Measurements from ENCODE around the gene GABRE.

The GABRE gene

GRCh38 chrX:151983186-151983585 lies 8.7 kb upstream of the GABRE start:
- TF ChIP-seq CTCF (IDR thresholded peaks at IDR 0.05; ENCODE audit: borderline replicate concordance, control extremely low read depth, extremely low read depth, insufficient read depth, missing control alignments) = no peak
- DNase-seq (ENCODE audit: low spot score) = no peak
- in situ Hi-C loops (cut with MboI; ENCODE audit: low sequenced_read_pairs, unreplicated experiment) = no loop called here

GRCh38 chrX:151982222-151982621 lies 7.7 kb upstream of the GABRE start:
- TF ChIP-seq CTCF (IDR thresholded peaks at IDR 0.05; ENCODE audit: borderline replicate concordance, control extremely low read depth, extremely low read depth, insufficient read depth, missing control alignments) = no peak
- in situ Hi-C loops (cut with MboI; ENCODE audit: low sequenced_read_pairs, unreplicated experiment) = no loop called here
- no peak for DNase-seq (ENCODE audit: low spot score)

- no peak for DNase-seq (ENCODE audit: low spot score)
- no peak for TF ChIP-seq CTCF (IDR thresholded peaks at IDR 0.05; ENCODE audit: borderline replicate concordance, control extremely low read depth, extremely low read depth, insufficient read depth, missing control alignments)
- in situ Hi-C loops (cut with MboI; ENCODE audit: low sequenced_read_pairs, unreplicated experiment) = no loop called here
Observed at GRCh38 chrX:151981129-151981528, 6.7 kb upstream of the GABRE start.

- TF ChIP-seq CTCF (IDR thresholded peaks at IDR 0.05; ENCODE audit: borderline replicate concordance, control extremely low read depth, extremely low read depth, insufficient read depth, missing control alignments) = no peak
- no peak for DNase-seq (ENCODE audit: low spot score)
- in situ Hi-C loops (cut with MboI; ENCODE audit: low sequenced_read_pairs, unreplicated experiment) = no loop called here
Observed at GRCh38 chrX:151977923-151978322, 3.4 kb upstream of the GABRE start.

- DNase-seq (ENCODE audit: low spot score) = no peak
- in situ Hi-C loops (cut with MboI; ENCODE audit: low sequenced_read_pairs, unreplicated experiment) = no loop called here
- TF ChIP-seq CTCF (IDR thresholded peaks at IDR 0.05; ENCODE audit: borderline replicate concordance, control extremely low read depth, extremely low read depth, insufficient read depth, missing control alignments) = no peak
Observed at GRCh38 chrX:151977009-151977408, 2.5 kb upstream of the GABRE start.

- DNase-seq (ENCODE audit: low spot score) = no peak
- no peak for TF ChIP-seq CTCF (IDR thresholded peaks at IDR 0.05; ENCODE audit: borderline replicate concordance, control extremely low read depth, extremely low read depth, insufficient read depth, missing control alignments)
- in situ Hi-C loops (cut with MboI; ENCODE audit: low sequenced_read_pairs, unreplicated experiment) = no loop called here
Observed at GRCh38 chrX:151975736-151976275, 1.3 kb upstream of the GABRE start.

GRCh38 chrX:151975228-151975593 lies 735 bp upstream of the GABRE start:
- no peak for TF ChIP-seq CTCF (IDR thresholded peaks at IDR 0.05; ENCODE audit: borderline replicate concordance, control extremely low read depth, extremely low read depth, insufficient read depth, missing control alignments)
- DNase-seq (ENCODE audit: low spot score) = no peak
- in situ Hi-C loops (cut with MboI; ENCODE audit: low sequenced_read_pairs, unreplicated experiment) = no loop called here
